H9 (cell line): ENCODE results near the gene CCDC33. TPM values are rescaled to one million over a fixed set of nuclear protein-coding genes. Genes with fewer than 3 reads are reported as not detected.

Experiments used
- DNase-seq: peaks from one replicate; pipeline ENCODE4 v3.0.0-alpha.2; 2017
- H2AFZ ChIP-seq: one replicate; pipeline ENCODE4 v1.6.1; 2013; ENCODE audit warnings: mild to moderate bottlenecking, low read length, control low read depth, moderate library complexity
- H2AK5ac ChIP-seq: 2 replicates; pipeline ENCODE4 v1.6.1; 2013; ENCODE audit warnings: low read length, control low read depth, mixed read lengths; ENCODE audit not compliant: insufficient read length
- H2BK120ac ChIP-seq: one replicate; pipeline ENCODE4 v1.6.1; 2013; ENCODE audit warnings: low read depth, mild to moderate bottlenecking, low read length, control low read depth, inconsistent platforms; ENCODE audit not compliant: poor library complexity, severe bottlenecking
- H2BK12ac ChIP-seq: 2 replicates; pipeline ENCODE4 v1.6.1; 2013; ENCODE audit warnings: low read length, control low read depth, mixed read lengths, low read depth; ENCODE audit not compliant: insufficient read length
- H2BK15ac ChIP-seq: 2 replicates; pipeline ENCODE4 v1.6.1; 2013; ENCODE audit warnings: low read depth, low read length, control low read depth
- H2BK20ac ChIP-seq: one replicate; pipeline ENCODE4 v1.6.1; 2013; ENCODE audit warnings: low read depth, mild to moderate bottlenecking, low read length, control low read depth, inconsistent platforms; ENCODE audit not compliant: poor library complexity, severe bottlenecking
- H2BK5ac ChIP-seq: 2 replicates; pipeline ENCODE4 v1.6.1; 2013; ENCODE audit warnings: low read length, control low read depth, mixed read lengths; ENCODE audit not compliant: insufficient read length
- H3K14ac ChIP-seq: 2 replicates; pipeline ENCODE4 v1.6.1; 2013; ENCODE audit warnings: low read length, control low read depth; ENCODE audit not compliant: insufficient read depth
- H3K18ac ChIP-seq: 2 replicates; pipeline ENCODE4 v1.6.1; 2013; ENCODE audit warnings: low read depth, mild to moderate bottlenecking, mixed read lengths, low read length, control low read depth; ENCODE audit not compliant: insufficient read length
- H3K23ac ChIP-seq: 2 replicates; pipeline ENCODE4 v1.6.1; 2013; ENCODE audit warnings: low read length, control low read depth, mixed read lengths, low read depth; ENCODE audit not compliant: insufficient read length
- H3K23me2 ChIP-seq: 2 replicates; pipeline ENCODE4 v1.6.1; 2013; ENCODE audit warnings: low read depth, mild to moderate bottlenecking, mixed read lengths, low read length, control low read depth; ENCODE audit not compliant: insufficient read length, poor library complexity, severe bottlenecking
- H3K27ac ChIP-seq: 2 replicates; pipeline ENCODE4 v1.5.1; 2013; ENCODE audit warnings: low read length, control low read depth, mixed read lengths, low read depth; ENCODE audit not compliant: insufficient read length
- H3K27me3 ChIP-seq: 2 replicates; pipeline ENCODE4 v1.6.1; 2013; ENCODE audit warnings: low read length, control low read depth, inconsistent platforms; ENCODE audit not compliant: insufficient read depth
- H3K4ac ChIP-seq: 2 replicates; pipeline ENCODE4 v1.6.1; 2013; ENCODE audit warnings: low read depth, mild to moderate bottlenecking, control low read depth, inconsistent platforms, low read length, moderate library complexity
- H3K4me1 ChIP-seq: 2 replicates; pipeline ENCODE4 v1.6.1; 2013; ENCODE audit warnings: low read length, control low read depth, inconsistent platforms; ENCODE audit not compliant: insufficient read depth
- H3K4me2 ChIP-seq: 2 replicates; pipeline ENCODE4 v1.6.1; 2013; ENCODE audit warnings: low read length, control low read depth, mixed read lengths; ENCODE audit not compliant: insufficient read length, insufficient read depth
- H3K56ac ChIP-seq: 2 replicates; pipeline ENCODE4 v1.6.1; 2013; ENCODE audit warnings: low read depth, mild to moderate bottlenecking, mixed read lengths, low read length, control low read depth; ENCODE audit not compliant: insufficient read length
- H3K79me1 ChIP-seq: 2 replicates; pipeline ENCODE4 v1.6.1; 2013; ENCODE audit warnings: low read depth, mild to moderate bottlenecking, moderate library complexity, low read length, control low read depth, inconsistent platforms; ENCODE audit not compliant: insufficient read depth, poor library complexity, severe bottlenecking
- H3K79me2 ChIP-seq: 2 replicates; pipeline ENCODE4 v1.6.1; 2013; ENCODE audit warnings: low read length, control low read depth, inconsistent platforms; ENCODE audit not compliant: insufficient read depth
- H3K9ac ChIP-seq: 2 replicates; pipeline ENCODE4 v1.6.1; 2013; ENCODE audit warnings: low read length, control low read depth, mixed read lengths; ENCODE audit not compliant: insufficient read length; ENCODE audit errors: extremely low read depth
- H3K9me3 ChIP-seq: one replicate; pipeline ENCODE4 v1.6.1; 2013; ENCODE audit warnings: low read depth, low read length, inconsistent platforms; ENCODE audit not compliant: control insufficient read depth
- H3T11ph ChIP-seq: one replicate; pipeline ENCODE4 v1.6.1; 2013; ENCODE audit warnings: mild to moderate bottlenecking, low read length, control low read depth, inconsistent platforms
- H4K20me1 ChIP-seq: one replicate; pipeline ENCODE4 v1.6.1; 2013; ENCODE audit not compliant: control insufficient read depth, insufficient read length, insufficient read depth
- H4K5ac ChIP-seq: 2 replicates; pipeline ENCODE4 v1.6.1; 2013; ENCODE audit warnings: low read depth, mild to moderate bottlenecking, mixed read lengths, low read length, control low read depth; ENCODE audit not compliant: insufficient read length
- H4K8ac ChIP-seq: replicated peaks from 2 replicates; pipeline ENCODE4 v1.6.1; 2013; ENCODE audit warnings: low read length, control low read depth, mixed read lengths, low read depth; ENCODE audit not compliant: insufficient read length
- H4K91ac ChIP-seq: 2 replicates; pipeline ENCODE4 v1.6.1; 2013; ENCODE audit warnings: low read depth, mild to moderate bottlenecking, moderate library complexity, mixed read lengths, low read length, control low read depth; ENCODE audit not compliant: insufficient read length
- H3K27ac Mint-ChIP-seq, 3 experiments: 2 replicates in 2 of 3; 3 replicates in 1 of 3; pipeline ENCODE4 v1.8.0; 2020 to 2021; ENCODE audit warnings: mixed read lengths in 3 of 3, mild to moderate bottlenecking in 1 of 3, moderate library complexity in 1 of 3
- H3K27me3 Mint-ChIP-seq: 2 replicates; pipeline ENCODE4 v1.8.0; 2021; ENCODE audit warnings: low read depth, mild to moderate bottlenecking, moderate library complexity, mixed read lengths
- H3K36me3 Mint-ChIP-seq, 3 experiments: 2 replicates in 2 of 3; 3 replicates in 1 of 3; pipeline ENCODE4 v1.8.0; 2020 to 2021; ENCODE audit warnings: low read depth in 3 of 3, mixed read lengths in 3 of 3; ENCODE audit not compliant: insufficient read depth in 1 of 3
- H3K4me1 Mint-ChIP-seq, 2 experiments: 2 replicates each; pipeline ENCODE4 v1.8.0; 2020; ENCODE audit warnings: mixed read lengths in 2 of 2
- H3K4me3 Mint-ChIP-seq, 2 experiments: 2 replicates in 1 of 2; 3 replicates in 1 of 2; pipeline ENCODE4 v1.8.0; 2020 to 2021; ENCODE audit warnings: mild to moderate bottlenecking in 2 of 2, mixed read lengths in 2 of 2, moderate library complexity in 1 of 2
- H3K9me3 Mint-ChIP-seq, 2 experiments: 2 replicates in 1 of 2; 3 replicates in 1 of 2; pipeline ENCODE4 v1.8.0; 2020; ENCODE audit warnings: mild to moderate bottlenecking in 2 of 2, mixed read lengths in 2 of 2, moderate library complexity in 1 of 2
- CTCF ChIP-seq: fragments of 200-600 bp; sonication (generic); conservative IDR thresholded peaks from 3 replicates; pipeline ENCODE4 v1.8.0; 2021; ENCODE audit warnings: antibody characterized with exemption, mild to moderate bottlenecking
- WGBS: extraction: QIAGEN DNeasy Blood & Tissue Kit; methylation state at CpG from one replicate; pipeline ENCODE4 v1.1.7; 2013; ENCODE audit warnings: missing lambda C conversion rate, low lambda C conversion rate, mixed read lengths; ENCODE audit not compliant: insufficient read length; ENCODE audit errors: extremely low coverage; 5-methylcytosine and 5-hydroxymethylcytosine counted together
- total RNA-seq: library from RNA; stranded (reverse); gene quantifications from 2 replicates; pipeline ENCODE4 v1.2.1, GENCODE V29; 2021

The CCDC33 gene
- total RNA-seq, 1 experiment from 2014 or later, result 4.6 TPM

GRCh38 chr15:74274470-74275038 is 38.4 kb downstream of the CCDC33 start:
- Mint-ChIP-seq H3K9me3 (no peaks in the 10 kb centered on the region; a peak in 1 of 5 replicates), H3K4me1 (peaks cover 5 to 10% of the 10 kb centered on the region in 2 experiments), H3K36me3 (no peaks in the 10 kb centered on the region; a peak in 1 of 7 replicates), H3K27ac (no peak overlapping the region), H3K27me3 (peaks cover 41% of the 10 kb centered on the region), H3K4me3 (no peak overlapping the region; a peak in 1 of 5 replicates)
- Histone ChIP-seq H3K4me1 (no peaks in the 10 kb centered on the region), H3K27me3 (no peaks in the 10 kb centered on the region), H3K56ac (no peak overlapping the region), H3T11ph (no peak overlapping the region), H3K4ac (no peak overlapping the region), H3K14ac (no peak overlapping the region), H3K4me2 (no peak overlapping the region), H4K91ac (no peak overlapping the region), H4K8ac (no peak overlapping the region), H3K9me3 (no peaks in the 10 kb centered on the region), H3K9ac (no peak overlapping the region), H4K20me1 (no peaks in the 10 kb centered on the region), H2AFZ (no peak overlapping the region), H3K23me2 (no peaks in the 10 kb centered on the region), H4K5ac (no peak overlapping the region), H2BK120ac (no peak overlapping the region), H2BK15ac (no peak overlapping the region), H3K18ac (no peak overlapping the region), H2BK12ac (no peak overlapping the region), H3K23ac (no peak overlapping the region), H2BK5ac (no peak overlapping the region), H3K27ac (no peak overlapping the region), H3K79me1 (no peaks in the 10 kb centered on the region), H2AK5ac (no peak overlapping the region), H2BK20ac (no peak overlapping the region), H3K79me2 (no peaks in the 10 kb centered on the region)
- TF ChIP-seq CTCF, result no peak
- DNase-seq, result no peak
- no CpG with 5 or more reads among the region's 3 CpGs for WGBS
